ENCODE data around the gene RACGAP1.

DNA sequence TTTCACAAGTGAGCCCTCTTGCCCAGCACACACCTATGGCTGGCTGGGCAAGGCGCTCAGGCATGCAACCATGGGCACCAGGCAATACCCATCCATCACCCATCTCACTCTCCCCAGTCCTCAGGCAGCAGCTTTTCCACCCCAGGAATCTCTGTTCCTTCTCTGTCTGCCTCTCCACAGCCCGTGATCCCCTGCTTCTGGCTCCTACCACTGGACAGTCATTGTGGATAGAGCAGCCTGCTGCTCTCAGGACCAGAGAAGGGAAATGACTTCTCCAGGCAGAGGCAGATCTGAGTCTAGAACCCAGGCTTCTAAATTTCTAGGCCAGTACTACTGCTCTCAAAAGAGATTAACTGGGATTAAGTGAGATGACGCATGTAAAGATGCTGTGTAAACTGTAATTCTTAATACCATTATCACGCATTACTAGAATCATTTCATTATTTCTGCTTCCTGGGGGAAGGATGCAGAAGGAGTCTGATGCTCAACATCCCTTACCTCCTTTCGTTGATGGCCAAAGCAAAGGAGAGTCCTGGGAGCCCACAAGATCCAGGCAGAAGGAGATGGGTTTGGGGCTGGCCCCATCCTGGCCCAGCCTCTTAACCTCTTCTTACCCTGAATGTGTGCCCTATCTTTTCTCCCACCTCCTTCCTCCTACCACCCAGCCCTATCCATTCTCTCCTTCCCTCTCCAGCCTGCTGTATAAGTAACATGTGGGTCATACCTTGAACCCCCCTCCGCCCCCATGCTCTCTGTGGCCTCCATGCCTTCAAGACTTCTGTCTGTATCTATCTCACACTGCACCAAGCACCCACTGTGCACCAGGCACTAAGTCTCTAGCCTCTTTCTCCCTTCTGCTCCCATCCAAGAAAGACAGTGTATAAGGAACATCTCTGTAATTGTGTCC lies 68.4 kb downstream of the RACGAP1 start:
- TF ChIP-seq ARNTL (CRISPR knock-in tag; IDR thresholded peaks at IDR 0.05; ENCODE audit: borderline replicate concordance, low read depth) (no peak), ZFP30 (CRISPR knock-in tag; IDR thresholded peaks at IDR 0.05) (no peak), ZFP3 (CRISPR knock-in tag; IDR thresholded peaks at IDR 0.05) (no peak)
- TF ChIP-seq, protein P1, sequence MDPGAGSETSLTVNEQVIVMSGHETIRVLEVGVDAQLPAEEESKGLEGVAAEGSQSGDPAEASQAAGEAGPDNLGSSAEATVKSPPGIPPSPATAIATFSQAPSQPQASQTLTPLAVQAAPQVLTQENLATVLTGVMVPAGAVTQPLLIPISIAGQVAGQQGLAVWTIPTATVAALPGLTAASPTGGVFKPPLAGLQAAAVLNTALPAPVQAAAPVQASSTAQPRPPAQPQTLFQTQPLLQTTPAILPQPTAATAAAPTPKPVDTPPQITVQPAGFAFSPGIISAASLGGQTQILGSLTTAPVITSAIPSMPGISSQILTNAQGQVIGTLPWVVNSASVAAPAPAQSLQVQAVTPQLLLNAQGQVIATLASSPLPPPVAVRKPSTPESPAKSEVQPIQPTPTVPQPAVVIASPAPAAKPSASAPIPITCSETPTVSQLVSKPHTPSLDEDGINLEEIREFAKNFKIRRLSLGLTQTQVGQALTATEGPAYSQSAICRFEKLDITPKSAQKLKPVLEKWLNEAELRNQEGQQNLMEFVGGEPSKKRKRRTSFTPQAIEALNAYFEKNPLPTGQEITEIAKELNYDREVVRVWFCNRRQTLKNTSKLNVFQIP (CRISPR knock-in tag; IDR thresholded peaks at IDR 0.05; ENCODE audit: borderline replicate concordance, low read depth), result no peak
- TF ChIP-seq, protein P2, sequence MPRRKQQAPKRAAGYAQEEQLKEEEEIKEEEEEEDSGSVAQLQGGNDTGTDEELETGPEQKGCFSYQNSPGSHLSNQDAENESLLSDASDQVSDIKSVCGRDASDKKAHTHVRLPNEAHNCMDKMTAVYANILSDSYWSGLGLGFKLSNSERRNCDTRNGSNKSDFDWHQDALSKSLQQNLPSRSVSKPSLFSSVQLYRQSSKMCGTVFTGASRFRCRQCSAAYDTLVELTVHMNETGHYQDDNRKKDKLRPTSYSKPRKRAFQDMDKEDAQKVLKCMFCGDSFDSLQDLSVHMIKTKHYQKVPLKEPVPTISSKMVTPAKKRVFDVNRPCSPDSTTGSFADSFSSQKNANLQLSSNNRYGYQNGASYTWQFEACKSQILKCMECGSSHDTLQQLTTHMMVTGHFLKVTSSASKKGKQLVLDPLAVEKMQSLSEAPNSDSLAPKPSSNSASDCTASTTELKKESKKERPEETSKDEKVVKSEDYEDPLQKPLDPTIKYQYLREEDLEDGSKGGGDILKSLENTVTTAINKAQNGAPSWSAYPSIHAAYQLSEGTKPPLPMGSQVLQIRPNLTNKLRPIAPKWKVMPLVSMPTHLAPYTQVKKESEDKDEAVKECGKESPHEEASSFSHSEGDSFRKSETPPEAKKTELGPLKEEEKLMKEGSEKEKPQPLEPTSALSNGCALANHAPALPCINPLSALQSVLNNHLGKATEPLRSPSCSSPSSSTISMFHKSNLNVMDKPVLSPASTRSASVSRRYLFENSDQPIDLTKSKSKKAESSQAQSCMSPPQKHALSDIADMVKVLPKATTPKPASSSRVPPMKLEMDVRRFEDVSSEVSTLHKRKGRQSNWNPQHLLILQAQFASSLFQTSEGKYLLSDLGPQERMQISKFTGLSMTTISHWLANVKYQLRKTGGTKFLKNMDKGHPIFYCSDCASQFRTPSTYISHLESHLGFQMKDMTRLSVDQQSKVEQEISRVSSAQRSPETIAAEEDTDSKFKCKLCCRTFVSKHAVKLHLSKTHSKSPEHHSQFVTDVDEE (CRISPR knock-in tag; IDR thresholded peaks at IDR 0.05), result no peak
